PC-9 (cell line): ENCODE measurements around the gene EEIG2.

Experiments used
- CTCF ChIP-seq: fragments of 200-600 bp; sonication (generic); conservative IDR thresholded peaks from 2 replicates; pipeline ENCODE4 v1.6.1; 2017; ENCODE audit warnings: mixed run types, antibody characterized with exemption, mild to moderate bottlenecking, moderate library complexity
- EZH2 ChIP-seq: fragments of 200-600 bp; sonication (generic); IDR thresholded peaks from 2 replicates; pipeline ENCODE4 v1.8.0; 2017; ENCODE audit warnings: antibody characterized with exemption, low read depth

DNA sequence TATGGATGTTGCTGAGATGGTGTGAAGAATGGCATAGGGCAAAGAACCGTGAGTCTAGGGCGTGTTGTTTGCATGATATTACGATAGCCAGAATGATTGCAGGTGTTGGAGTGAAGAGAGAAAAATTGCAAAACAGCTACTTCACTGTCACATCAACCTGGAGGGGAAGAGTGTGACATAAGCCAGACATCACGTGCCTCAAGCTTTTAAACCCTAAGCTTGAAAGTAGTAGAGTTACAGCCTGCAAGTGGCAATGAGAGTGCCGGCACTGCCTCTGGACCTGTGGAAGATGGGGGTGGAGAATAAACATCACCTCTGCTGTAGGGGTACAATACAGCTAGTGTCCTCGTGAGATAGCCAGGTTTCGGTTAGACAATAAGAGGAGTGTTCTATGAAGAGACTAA is 11.1 kb downstream of the EEIG2 start:
- no peak for TF ChIP-seq EZH2
- no peak for TF ChIP-seq CTCF
